ENCODE results near the gene IDI2.

Gene IDI2

GRCh38 chr10:1003884-1004670 is 21.6 kb downstream of the IDI2 start:
- DNase-seq: no peak

- DNase-seq: no peak
Observed at GRCh38 chr10:1002425-1003006, 23.1 kb downstream of the IDI2 start.

DNA sequence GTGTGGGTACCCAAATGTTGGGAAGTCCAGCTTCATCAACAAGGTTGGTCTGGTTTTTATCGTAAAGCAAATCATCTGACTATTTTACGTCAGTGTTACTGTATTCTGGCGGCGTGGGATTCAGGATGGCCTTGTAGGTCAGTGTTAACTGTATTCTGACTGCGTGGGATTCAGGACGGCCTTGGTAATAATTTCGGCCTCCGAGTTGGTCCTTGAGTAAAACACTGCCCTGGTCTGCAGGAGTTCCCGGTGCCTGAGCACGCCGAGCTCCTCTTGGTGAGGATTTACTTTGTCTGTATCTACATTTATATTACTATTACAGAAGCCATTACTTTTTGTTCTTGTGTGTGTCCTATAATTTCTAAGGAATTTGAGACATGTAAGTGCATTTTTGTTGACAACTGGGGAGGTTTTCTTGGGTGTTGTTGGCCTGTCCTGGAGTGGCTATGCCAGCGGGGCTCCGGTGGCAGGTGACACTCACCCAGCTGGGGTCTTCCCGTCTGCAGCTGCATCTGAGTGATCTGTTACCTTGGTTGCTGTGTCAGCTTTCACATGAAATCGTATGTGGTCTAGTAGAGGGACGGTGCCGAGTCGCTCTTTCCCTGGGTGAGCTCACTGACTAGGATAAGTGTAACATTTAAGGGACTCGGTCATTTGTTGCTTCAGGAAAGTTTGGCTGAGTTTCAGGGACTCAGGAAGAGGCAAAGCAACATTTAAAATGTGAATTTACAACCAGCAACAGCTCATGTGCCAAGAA is 28.2 kb downstream of the IDI2 start:
- no peak for DNase-seq

DNA sequence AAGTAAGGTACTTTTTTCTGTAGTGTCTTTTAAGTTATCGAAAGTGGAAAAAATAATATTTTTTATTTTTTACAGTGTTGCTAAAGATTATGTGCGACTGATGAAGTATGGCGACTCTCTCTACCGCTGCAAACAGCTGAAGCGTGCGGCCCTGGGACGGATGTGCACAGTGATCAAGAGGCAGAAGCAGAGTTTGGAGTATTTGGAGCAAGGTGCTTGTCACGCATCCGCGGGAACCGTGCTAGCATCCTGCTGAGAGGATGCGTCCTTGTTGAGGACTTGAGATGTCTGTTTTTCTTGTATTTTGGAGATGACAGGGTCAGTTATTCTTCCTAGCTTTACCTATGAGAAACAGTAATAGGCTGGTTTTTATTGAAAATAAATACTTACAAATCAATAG is 29.6 kb downstream of the IDI2 start:
- DNase-seq: no peak

DNA sequence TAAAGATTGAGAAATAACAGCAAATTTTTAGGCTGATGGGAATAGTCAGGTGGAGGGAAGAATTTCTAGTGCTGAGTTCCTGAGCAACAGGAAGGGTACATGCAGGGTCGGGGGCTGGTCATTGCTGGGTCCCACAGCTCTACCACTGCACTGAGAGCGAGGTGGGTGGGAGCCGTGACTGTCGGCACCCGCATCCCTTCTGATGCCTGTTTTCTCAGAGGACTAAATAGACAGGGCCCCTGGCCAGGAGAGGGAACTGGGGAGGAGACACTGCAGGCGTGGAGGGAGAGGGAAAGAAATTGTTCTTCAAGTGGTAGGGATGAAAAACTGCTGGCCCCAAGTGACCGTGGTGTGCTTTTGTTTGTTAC is 30.1 kb downstream of the IDI2 start:
- no peak for DNase-seq

GRCh38 chr10:994836-995558 is 30.7 kb downstream of the IDI2 start:
- DNase-seq: no peak

- no peak for DNase-seq
Observed at GRCh38 chr10:992871-993270, 32.8 kb downstream of the IDI2 start.

DNA sequence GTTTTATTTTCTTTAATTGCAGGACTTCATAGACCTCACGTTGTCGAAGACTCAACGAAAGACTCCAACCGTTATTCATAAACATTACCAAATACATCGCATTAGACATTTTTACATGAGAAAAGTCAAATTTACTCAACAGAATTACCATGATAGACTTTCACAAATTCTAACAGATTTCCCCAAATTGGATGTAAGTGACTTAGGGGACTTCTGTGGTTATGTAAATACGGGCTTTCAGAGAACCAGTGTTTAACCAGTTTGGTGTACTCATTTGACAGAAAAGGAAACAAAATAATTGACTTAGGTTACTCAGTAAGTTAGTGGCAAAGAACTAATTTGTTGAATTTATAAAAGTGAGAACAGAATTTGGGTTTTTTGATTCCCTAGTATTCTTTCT is 33.2 kb downstream of the IDI2 start:
- no peak for DNase-seq

GRCh38 chr10:990808-991207 is 34.9 kb downstream of the IDI2 start:
- no peak for DNase-seq

GRCh38 chr10:988667-989545 is 36.8 kb downstream of the IDI2 start:
- DNase-seq: no peak

DNA sequence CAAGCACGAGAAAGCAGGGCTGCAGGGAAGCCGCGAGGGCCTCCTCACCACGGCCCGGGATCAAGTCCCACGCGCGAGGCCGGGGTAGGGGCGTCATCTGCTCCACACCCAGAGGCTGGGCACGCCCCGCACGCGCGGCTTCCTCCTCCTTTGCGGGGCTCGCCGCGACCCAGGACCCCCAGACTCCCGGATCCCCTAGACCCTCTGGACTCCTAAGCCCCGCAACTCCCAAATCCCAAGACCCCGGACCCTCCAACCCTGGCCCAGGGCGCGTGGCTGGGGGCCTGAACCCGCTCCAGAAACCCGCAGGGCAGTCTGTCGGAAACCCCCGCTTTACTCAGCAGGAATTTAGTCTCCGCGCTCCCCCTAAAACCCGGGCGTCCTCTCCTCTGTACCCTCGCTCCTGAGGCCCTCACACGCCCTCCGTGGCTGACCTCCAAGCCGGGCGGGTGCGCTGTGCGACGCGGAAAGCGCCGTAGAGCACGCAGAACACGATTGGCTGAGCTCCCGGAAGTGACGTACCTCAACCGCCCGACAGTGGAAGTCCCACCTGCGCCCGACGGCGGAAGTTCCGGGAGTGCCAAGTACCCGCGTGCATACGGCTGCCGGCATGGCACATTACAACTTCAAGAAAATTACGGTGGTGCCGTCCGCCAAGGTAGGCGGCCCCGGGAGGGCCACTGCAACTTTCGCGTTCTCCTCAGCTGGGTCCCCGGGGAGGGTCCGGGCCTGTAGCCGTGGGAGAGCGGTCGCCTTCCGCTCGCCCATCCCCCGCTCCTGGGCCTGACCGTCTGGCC is 37.6 kb downstream of the IDI2 start, which contains the start of gene GTPBP4:
GTPBP4 (plus strand) TSS at position 565 of the 797 bp plus-strand sequence; CDS start at position 611, 46 bp downstream.
- DNase-seq: peak; percentile 96

- DNase-seq: no peak
Observed at GRCh38 chr10:987620-987869, 38.1 kb downstream of the IDI2 start.

GRCh38 chr10:986881-987619 is 38.6 kb downstream of the IDI2 start:
- peak; percentile 58 for DNase-seq

DNA sequence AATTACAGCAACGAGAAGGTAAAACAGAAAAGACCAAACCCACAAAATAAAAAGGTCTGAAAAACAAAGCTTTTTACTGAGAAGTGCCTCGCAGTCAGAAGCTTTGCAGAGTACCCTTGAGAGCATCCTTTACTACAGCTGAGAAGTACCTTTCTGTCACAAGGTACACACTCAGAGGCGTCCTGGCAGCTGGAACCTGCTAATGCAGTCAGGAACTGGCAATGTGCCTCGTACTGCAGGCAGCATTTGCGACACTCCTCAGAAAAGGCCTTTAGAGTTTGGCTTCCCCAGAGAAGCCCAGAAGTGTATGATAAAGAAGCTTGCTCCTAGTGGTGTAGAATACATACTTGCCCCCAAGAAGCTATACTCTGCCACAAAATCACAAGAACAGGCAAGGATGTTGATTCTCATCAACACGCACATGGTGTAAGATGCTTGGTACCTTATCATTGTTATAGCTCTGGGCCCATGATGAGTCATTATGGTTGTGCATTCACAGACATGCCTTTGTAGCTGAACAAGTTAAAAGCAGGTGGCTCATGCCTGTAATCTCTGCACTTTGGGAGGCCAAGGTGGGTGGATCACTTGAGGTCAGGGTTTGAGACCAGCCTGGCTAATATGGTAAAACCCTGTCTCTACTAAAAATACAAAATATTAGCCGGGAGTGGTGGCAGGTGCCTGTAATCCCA is 39.4 kb downstream of the IDI2 start:
- DNase-seq: peak; percentile 31

- no peak for DNase-seq
Observed at GRCh38 chr10:985361-985760, 40.3 kb downstream of the IDI2 start.

- no peak for DNase-seq
Observed at GRCh38 chr10:983971-984655, 41.5 kb downstream of the IDI2 start.

DNA sequence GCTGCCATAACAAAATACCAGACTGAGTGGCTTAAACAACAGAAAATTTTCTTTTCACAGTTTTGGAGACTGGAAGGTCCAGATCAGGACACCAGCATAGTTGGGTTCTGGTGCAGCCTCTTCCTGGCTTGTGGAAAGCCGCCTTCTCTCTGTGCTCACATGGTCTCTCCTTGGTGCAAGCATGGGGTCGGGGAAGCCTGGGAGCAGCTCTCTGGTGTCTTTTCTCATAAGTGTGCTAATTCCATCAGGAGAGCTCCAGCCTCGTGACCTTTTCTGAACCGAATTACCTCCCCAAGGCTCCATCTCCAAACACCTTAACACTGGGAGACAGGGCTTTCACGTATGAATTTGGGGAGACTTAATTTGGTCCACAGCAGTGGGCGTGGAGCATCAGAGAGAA is 42.3 kb downstream of the IDI2 start:
- no peak for DNase-seq

GRCh38 chr10:980468-981093 is 45.1 kb downstream of the IDI2 start:
- no peak for DNase-seq

DNA sequence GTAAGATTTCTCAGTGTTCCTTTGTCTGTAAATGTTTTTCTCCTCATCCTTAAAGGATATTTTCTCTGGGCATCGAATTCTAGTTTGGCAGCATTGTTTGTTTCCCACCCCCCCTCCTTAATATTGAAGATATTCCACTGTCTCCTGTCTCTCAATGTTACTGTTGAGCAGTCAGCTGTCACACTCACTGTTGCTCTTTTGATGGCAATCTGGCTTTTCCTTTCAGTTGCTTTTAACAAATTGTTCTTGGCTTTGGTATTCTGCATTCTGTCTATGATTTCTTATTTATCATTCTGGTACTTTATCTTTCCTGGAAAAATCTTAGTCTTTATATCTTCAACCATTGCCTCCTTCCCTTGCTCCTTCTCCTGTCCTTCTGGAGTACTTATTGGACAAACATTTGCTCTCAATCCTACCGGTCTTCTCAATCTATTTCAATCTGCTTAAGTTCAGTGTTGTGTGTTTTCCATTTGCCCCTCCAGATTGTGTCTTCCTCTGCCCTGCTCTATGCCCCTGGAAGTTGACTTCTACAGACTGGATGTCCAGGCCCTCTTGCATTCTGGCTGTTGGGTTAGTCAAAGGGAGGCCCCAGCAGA is 46.7 kb downstream of the IDI2 start:
- no peak for DNase-seq
